Fibroblast of lung (primary cell): ENCODE data around the gene IL17RD. TPM values are rescaled to one million over a fixed set of nuclear protein-coding genes. Genes with fewer than 3 reads are reported as not detected.

ENCODE experiments used
- DNase-seq, 2 donors: peaks; one replicate each; pipeline versions ENCODE4 v3.0.0 to v3.0.0-alpha.2; 2010; ENCODE audit warnings: low read depth in 2 of 2
- H2AFZ ChIP-seq: 2 replicates; pipeline ENCODE4 v1.5.1; 2012; ENCODE audit warnings: low read length, control low read depth, inconsistent platforms
- H3K27ac ChIP-seq: 2 replicates; pipeline ENCODE4 v1.5.1; 2011; ENCODE audit warnings: low read length, control low read depth; ENCODE audit not compliant: insufficient read depth
- H3K27me3 ChIP-seq: 2 replicates; pipeline ENCODE4 v1.5.1; 2011; ENCODE audit warnings: mild to moderate bottlenecking, low read length; ENCODE audit not compliant: control insufficient read depth, insufficient read depth
- H3K36me3 ChIP-seq: 2 replicates; pipeline ENCODE4 v1.5.1; 2011; ENCODE audit warnings: low read length; ENCODE audit not compliant: control insufficient read depth, insufficient read depth
- H3K4me1 ChIP-seq: 2 replicates; pipeline ENCODE4 v1.5.1; 2011; ENCODE audit warnings: low read length; ENCODE audit not compliant: control insufficient read depth, insufficient read depth; ENCODE audit errors: extremely low read depth
- H3K4me2 ChIP-seq: 2 replicates; pipeline ENCODE4 v1.5.1; 2011; ENCODE audit warnings: low read length, control low read depth; ENCODE audit not compliant: insufficient read depth; ENCODE audit errors: extremely low read depth
- H3K4me3 ChIP-seq, 4 experiments: fragments of 200-600 bp in 1 of 4; sonication (generic) in 1 of 4; replicated peaks in 1 of 4; 2 replicates each; pipeline ENCODE4 v1.5.1; 2011 to 2016; ENCODE audit warnings: low read length in 4 of 4, low read depth in 3 of 4, mild to moderate bottlenecking in 3 of 4, control low read depth in 2 of 4, inconsistent platforms in 1 of 4, mixed read lengths in 1 of 4; ENCODE audit not compliant: insufficient read depth in 1 of 4; ENCODE audit errors: control extremely low read depth in 1 of 4
- H3K79me2 ChIP-seq: 2 replicates; pipeline ENCODE4 v1.5.1; 2012; ENCODE audit warnings: mild to moderate bottlenecking, low read length, inconsistent platforms; ENCODE audit not compliant: control insufficient read depth, insufficient read depth
- H3K9ac ChIP-seq: 2 replicates; pipeline ENCODE4 v1.5.1; 2011; ENCODE audit warnings: mild to moderate bottlenecking, low read length, control low read depth; ENCODE audit not compliant: insufficient read depth
- H3K9me3 ChIP-seq: 2 replicates; pipeline ENCODE4 v1.5.1; 2012; ENCODE audit warnings: low read depth, low read length; ENCODE audit not compliant: control insufficient read depth, insufficient read depth
- H4K20me1 ChIP-seq: 2 replicates; pipeline ENCODE4 v1.5.1; 2011; ENCODE audit warnings: low read length; ENCODE audit not compliant: control insufficient read depth, insufficient read depth; ENCODE audit errors: extremely low read depth
- CTCF ChIP-seq, 2 donors: IDR thresholded peaks in 1 of 2; conservative IDR thresholded peaks in 1 of 2; 1 replicate in 1 of 2; 2 replicates in 1 of 2; pipeline ENCODE4 v1.5.1; 2011 to 2012; ENCODE audit warnings: low read length in 2 of 2, control low read depth in 1 of 2, inconsistent platforms in 1 of 2, low read depth in 1 of 2, mild to moderate bottlenecking in 1 of 2
- EZH2 ChIP-seq: IDR thresholded peaks from 2 replicates; pipeline ENCODE4 v1.5.1; 2012; ENCODE audit warnings: low read length, control low read depth, mild to moderate bottlenecking; ENCODE audit errors: missing control alignments
- polyA plus RNA-seq, 2 donors: library from polyadenylated mRNA; depleted of rRNA in 1 of 2; stranded (reverse) in 1 of 2; unstranded in 1 of 2; fragments of >200 nt; gene quantifications; 2 replicates each; pipeline ENCODE4 v1.2.1, GENCODE V29; 2011 to 2012; ENCODE audit warnings: missing spikeins in 1 of 2
- total RNA-seq: library from RNA; depleted of rRNA; stranded (reverse); fragments of >200 nt; gene quantifications from 2 replicates; pipeline ENCODE4 v1.2.1, GENCODE V29; 2014

Gene IL17RD
- total and polyA plus RNA-seq, 2 donors (not counting 1 experiment from before 2014, with no cell fraction given): 0.60 to 1.8 TPM

GRCh38 chr3:57140894-57141293 lies 24.3 kb downstream of the IL17RD start:
- TF ChIP-seq EZH2 (no peak), CTCF (conservative IDR thresholded peaks at IDR 0.05 in 1 of 2, IDR thresholded peaks at IDR 0.05 in 1 of 2; ENCODE audit: low read depth in 1 of 2, low read length in 2 of 2) (no peak)
- H3K4me3 ChIP-seq: no peak overlapping the region
- H3K36me3 ChIP-seq: no peaks in the 10 kb centered on the region
- H3K79me2 ChIP-seq: no peaks in the 10 kb centered on the region
- no peak for DNase-seq
- H2AFZ ChIP-seq: no peak overlapping the region
- no peak overlapping the region for H3K4me2 ChIP-seq
- no peak overlapping the region for H3K9ac ChIP-seq
- no peaks in the 10 kb centered on the region for H3K27me3 ChIP-seq
- H3K9me3 ChIP-seq: no peaks in the 10 kb centered on the region
- H4K20me1 ChIP-seq: no peaks in the 10 kb centered on the region
- H3K4me1 ChIP-seq: no peaks in the 10 kb centered on the region
- no peak overlapping the region for H3K27ac ChIP-seq

- Histone ChIP-seq H2AFZ (no peak overlapping the region), H3K9me3 (no peaks in the 10 kb centered on the region), H3K4me2 (no peak overlapping the region)
Observed at GRCh38 chr3:57135964-57136719, 29.0 kb downstream of the IL17RD start.

GRCh38 chr3:57133157-57133556 lies 32.0 kb downstream of the IL17RD start:
- H3K4me1 ChIP-seq: no peaks in the 10 kb centered on the region
- no peak overlapping the region for H3K4me3 ChIP-seq
- H4K20me1 ChIP-seq: no peaks in the 10 kb centered on the region
- no peak overlapping the region for H3K9ac ChIP-seq
- no peak overlapping the region for H3K4me2 ChIP-seq
- no peaks in the 10 kb centered on the region for H3K36me3 ChIP-seq
- no peaks in the 10 kb centered on the region for H3K79me2 ChIP-seq
- DNase-seq: no peak
- no peak for TF ChIP-seq EZH2
- TF ChIP-seq CTCF (conservative IDR thresholded peaks at IDR 0.05 in 1 of 2, IDR thresholded peaks at IDR 0.05 in 1 of 2; ENCODE audit: low read depth in 1 of 2, low read length in 2 of 2): no peak
- no peaks in the 10 kb centered on the region for H3K9me3 ChIP-seq
- peaks cover 2% of the 10 kb centered on the region for H3K27me3 ChIP-seq
- H3K27ac ChIP-seq: no peak overlapping the region
- H2AFZ ChIP-seq: no peak overlapping the region

More at GRCh38 chr3:57135964-57136719, 29.0 kb downstream of the IL17RD start:
- H3K27me3 ChIP-seq: peaks cover 2% of the 10 kb centered on the region
- H3K4me3 ChIP-seq: no peak overlapping the region
- no peak overlapping the region for H3K9ac ChIP-seq
- TF ChIP-seq EZH2: no peak
- no peak for TF ChIP-seq CTCF (conservative IDR thresholded peaks at IDR 0.05 in 1 of 2, IDR thresholded peaks at IDR 0.05 in 1 of 2; ENCODE audit: low read depth in 1 of 2, low read length in 2 of 2)
- H4K20me1 ChIP-seq: no peaks in the 10 kb centered on the region
- no peak overlapping the region for H3K27ac ChIP-seq
- no peak for DNase-seq
- no peaks in the 10 kb centered on the region for H3K36me3 ChIP-seq
- no peaks in the 10 kb centered on the region for H3K79me2 ChIP-seq
- no peaks in the 10 kb centered on the region for H3K4me1 ChIP-seq
